ENCODE data around the gene LRRC72. TPM values are rescaled to one million over a fixed set of nuclear protein-coding genes. Genes with fewer than 3 reads are reported as not detected.

Gene LRRC72
- total and polyA plus RNA-seq, 9 of the 15 experiments (the other 6 are each of a cell fraction or from before 2014, with no cell fraction given), result 0.10 TPM; not detected in 8

DNA sequence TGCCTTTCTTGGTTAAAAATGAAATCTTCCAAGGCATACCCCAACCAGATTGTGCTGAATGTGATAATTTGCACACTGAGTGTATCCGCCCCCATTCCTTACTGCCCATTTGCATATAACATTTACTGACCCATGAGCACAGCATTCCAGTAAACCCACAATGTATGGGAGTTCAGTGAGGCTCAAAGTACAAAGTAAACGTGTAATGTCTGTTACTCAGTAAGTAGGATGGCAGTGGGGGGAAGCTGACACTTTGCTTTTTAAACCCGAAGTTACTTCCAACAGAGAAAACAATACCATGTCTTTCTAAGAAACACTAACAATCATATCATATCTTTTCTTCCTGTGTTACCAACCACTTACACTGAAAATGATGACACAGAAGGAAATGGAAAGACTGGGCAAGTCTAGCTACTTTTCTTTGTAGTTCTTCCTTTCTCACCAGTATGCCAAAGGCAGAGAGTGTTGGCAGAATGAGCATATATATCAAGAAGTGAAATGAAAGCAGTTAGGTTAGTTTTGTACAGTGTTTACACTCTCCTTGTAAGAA lies 34.0 kb upstream of the LRRC72 start (continued):
- TF ChIP-seq, protein P1, sequence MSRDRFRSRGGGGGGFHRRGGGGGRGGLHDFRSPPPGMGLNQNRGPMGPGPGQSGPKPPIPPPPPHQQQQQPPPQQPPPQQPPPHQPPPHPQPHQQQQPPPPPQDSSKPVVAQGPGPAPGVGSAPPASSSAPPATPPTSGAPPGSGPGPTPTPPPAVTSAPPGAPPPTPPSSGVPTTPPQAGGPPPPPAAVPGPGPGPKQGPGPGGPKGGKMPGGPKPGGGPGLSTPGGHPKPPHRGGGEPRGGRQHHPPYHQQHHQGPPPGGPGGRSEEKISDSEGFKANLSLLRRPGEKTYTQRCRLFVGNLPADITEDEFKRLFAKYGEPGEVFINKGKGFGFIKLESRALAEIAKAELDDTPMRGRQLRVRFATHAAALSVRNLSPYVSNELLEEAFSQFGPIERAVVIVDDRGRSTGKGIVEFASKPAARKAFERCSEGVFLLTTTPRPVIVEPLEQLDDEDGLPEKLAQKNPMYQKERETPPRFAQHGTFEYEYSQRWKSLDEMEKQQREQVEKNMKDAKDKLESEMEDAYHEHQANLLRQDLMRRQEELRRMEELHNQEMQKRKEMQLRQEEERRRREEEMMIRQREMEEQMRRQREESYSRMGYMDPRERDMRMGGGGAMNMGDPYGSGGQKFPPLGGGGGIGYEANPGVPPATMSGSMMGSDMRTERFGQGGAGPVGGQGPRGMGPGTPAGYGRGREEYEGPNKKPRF (IDR thresholded peaks at IDR 0.05; ENCODE audit: low read depth, low read length), result no peak
- TF ChIP-seq ETV6 (IDR thresholded peaks at IDR 0.05; ENCODE audit: borderline replicate concordance in 1 of 2, low read depth in 2 of 2, low read length in 1 of 2), result no peak
- no peak for TF ChIP-seq ETV6 (CRISPR knock-in tag; IDR thresholded peaks at IDR 0.05; ENCODE audit: borderline replicate concordance)
- TF ChIP-seq, protein P2, sequence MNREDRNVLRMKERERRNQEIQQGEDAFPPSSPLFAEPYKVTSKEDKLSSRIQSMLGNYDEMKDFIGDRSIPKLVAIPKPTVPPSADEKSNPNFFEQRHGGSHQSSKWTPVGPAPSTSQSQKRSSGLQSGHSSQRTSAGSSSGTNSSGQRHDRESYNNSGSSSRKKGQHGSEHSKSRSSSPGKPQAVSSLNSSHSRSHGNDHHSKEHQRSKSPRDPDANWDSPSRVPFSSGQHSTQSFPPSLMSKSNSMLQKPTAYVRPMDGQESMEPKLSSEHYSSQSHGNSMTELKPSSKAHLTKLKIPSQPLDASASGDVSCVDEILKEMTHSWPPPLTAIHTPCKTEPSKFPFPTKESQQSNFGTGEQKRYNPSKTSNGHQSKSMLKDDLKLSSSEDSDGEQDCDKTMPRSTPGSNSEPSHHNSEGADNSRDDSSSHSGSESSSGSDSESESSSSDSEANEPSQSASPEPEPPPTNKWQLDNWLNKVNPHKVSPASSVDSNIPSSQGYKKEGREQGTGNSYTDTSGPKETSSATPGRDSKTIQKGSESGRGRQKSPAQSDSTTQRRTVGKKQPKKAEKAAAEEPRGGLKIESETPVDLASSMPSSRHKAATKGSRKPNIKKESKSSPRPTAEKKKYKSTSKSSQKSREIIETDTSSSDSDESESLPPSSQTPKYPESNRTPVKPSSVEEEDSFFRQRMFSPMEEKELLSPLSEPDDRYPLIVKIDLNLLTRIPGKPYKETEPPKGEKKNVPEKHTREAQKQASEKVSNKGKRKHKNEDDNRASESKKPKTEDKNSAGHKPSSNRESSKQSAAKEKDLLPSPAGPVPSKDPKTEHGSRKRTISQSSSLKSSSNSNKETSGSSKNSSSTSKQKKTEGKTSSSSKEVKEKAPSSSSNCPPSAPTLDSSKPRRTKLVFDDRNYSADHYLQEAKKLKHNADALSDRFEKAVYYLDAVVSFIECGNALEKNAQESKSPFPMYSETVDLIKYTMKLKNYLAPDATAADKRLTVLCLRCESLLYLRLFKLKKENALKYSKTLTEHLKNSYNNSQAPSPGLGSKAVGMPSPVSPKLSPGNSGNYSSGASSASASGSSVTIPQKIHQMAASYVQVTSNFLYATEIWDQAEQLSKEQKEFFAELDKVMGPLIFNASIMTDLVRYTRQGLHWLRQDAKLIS (CRISPR knock-in tag; IDR thresholded peaks at IDR 0.05), result no peak
- TF ChIP-seq ZC3H11A (IDR thresholded peaks at IDR 0.05; ENCODE audit: low read depth, low read length), result no peak
- TF ChIP-seq, protein P3, sequence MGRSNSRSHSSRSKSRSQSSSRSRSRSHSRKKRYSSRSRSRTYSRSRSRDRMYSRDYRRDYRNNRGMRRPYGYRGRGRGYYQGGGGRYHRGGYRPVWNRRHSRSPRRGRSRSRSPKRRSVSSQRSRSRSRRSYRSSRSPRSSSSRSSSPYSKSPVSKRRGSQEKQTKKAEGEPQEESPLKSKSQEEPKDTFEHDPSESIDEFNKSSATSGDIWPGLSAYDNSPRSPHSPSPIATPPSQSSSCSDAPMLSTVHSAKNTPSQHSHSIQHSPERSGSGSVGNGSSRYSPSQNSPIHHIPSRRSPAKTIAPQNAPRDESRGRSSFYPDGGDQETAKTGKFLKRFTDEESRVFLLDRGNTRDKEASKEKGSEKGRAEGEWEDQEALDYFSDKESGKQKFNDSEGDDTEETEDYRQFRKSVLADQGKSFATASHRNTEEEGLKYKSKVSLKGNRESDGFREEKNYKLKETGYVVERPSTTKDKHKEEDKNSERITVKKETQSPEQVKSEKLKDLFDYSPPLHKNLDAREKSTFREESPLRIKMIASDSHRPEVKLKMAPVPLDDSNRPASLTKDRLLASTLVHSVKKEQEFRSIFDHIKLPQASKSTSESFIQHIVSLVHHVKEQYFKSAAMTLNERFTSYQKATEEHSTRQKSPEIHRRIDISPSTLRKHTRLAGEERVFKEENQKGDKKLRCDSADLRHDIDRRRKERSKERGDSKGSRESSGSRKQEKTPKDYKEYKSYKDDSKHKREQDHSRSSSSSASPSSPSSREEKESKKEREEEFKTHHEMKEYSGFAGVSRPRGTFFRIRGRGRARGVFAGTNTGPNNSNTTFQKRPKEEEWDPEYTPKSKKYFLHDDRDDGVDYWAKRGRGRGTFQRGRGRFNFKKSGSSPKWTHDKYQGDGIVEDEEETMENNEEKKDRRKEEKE (IDR thresholded peaks at IDR 0.05; ENCODE audit: borderline replicate concordance in 1 of 2, control insufficient read depth in 1 of 2, low read depth in 2 of 2, low read length in 1 of 2), result no peak
- no peak for TF ChIP-seq SMAD1 (IDR thresholded peaks at IDR 0.05; ENCODE audit: low read depth, low read length, partially characterized antibody)
- TF ChIP-seq, protein P4, sequence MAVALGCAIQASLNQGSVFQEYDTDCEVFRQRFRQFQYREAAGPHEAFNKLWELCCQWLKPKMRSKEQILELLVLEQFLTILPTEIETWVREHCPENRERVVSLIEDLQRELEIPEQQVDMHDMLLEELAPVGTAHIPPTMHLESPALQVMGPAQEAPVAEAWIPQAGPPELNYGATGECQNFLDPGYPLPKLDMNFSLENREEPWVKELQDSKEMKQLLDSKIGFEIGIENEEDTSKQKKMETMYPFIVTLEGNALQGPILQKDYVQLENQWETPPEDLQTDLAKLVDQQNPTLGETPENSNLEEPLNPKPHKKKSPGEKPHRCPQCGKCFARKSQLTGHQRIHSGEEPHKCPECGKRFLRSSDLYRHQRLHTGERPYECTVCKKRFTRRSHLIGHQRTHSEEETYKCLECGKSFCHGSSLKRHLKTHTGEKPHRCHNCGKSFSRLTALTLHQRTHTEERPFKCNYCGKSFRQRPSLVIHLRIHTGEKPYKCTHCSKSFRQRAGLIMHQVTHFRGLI (CRISPR knock-in tag; IDR thresholded peaks at IDR 0.05), result no peak
- TF ChIP-seq, protein P5, sequence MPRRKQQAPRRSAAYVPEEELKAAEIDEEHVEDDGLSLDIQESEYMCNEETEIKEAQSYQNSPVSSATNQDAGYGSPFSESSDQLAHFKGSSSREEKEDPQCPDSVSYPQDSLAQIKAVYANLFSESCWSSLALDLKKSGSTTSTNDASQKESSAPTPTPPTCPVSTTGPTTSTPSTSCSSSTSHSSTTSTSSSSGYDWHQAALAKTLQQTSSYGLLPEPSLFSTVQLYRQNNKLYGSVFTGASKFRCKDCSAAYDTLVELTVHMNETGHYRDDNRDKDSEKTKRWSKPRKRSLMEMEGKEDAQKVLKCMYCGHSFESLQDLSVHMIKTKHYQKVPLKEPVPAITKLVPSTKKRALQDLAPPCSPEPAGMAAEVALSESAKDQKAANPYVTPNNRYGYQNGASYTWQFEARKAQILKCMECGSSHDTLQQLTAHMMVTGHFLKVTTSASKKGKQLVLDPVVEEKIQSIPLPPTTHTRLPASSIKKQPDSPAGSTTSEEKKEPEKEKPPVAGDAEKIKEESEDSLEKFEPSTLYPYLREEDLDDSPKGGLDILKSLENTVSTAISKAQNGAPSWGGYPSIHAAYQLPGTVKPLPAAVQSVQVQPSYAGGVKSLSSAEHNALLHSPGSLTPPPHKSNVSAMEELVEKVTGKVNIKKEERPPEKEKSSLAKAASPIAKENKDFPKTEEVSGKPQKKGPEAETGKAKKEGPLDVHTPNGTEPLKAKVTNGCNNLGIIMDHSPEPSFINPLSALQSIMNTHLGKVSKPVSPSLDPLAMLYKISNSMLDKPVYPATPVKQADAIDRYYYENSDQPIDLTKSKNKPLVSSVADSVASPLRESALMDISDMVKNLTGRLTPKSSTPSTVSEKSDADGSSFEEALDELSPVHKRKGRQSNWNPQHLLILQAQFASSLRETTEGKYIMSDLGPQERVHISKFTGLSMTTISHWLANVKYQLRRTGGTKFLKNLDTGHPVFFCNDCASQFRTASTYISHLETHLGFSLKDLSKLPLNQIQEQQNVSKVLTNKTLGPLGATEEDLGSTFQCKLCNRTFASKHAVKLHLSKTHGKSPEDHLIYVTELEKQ (CRISPR knock-in tag; IDR thresholded peaks at IDR 0.05), result no peak
- no peak for TF ChIP-seq HNRNPK (IDR thresholded peaks at IDR 0.05; ENCODE audit: low read depth, low read length, poor library complexity, severe bottlenecking)
- no peak for TF ChIP-seq NR2C2 (CRISPR knock-in tag; IDR thresholded peaks at IDR 0.05)
- TF ChIP-seq NR2C2 (tag; IDR thresholded peaks at IDR 0.05), result peak; percentile 73
